GM12801 (cell line): ENCODE data around the gene SPPL3.

ENCODE experiments used
- CTCF ChIP-seq: IDR thresholded peaks from one replicate; pipeline ENCODE4 v1.5.1; 2011; ENCODE audit warnings: control low read depth; ENCODE audit not compliant: insufficient read length; ENCODE audit errors: extremely low read depth

The SPPL3 gene

GRCh38 chr12:120763250-120763649 lies 140.9 kb downstream of the SPPL3 start:
- no peak for TF ChIP-seq CTCF

- TF ChIP-seq CTCF = no peak
Measured at GRCh38 chr12:120762086-120762485, 142.1 kb downstream of the SPPL3 start.

GRCh38 chr12:120761519-120761934 lies 142.6 kb downstream of the SPPL3 start:
- TF ChIP-seq CTCF = no peak

GRCh38 chr12:120760349-120761254 lies 143.6 kb downstream of the SPPL3 start:
- TF ChIP-seq CTCF = no peak

GRCh38 chr12:120759591-120760348 lies 144.4 kb downstream of the SPPL3 start:
- TF ChIP-seq CTCF = no peak

GRCh38 chr12:120758798-120759590 lies 145.2 kb downstream of the SPPL3 start:
- TF ChIP-seq CTCF = no peak

- TF ChIP-seq CTCF = no peak
Measured at GRCh38 chr12:120757949-120758348, 146.2 kb downstream of the SPPL3 start.
